CD4-positive, alpha-beta T cell treated with Interleukin-17A for 4 hours (primary cell): ENCODE results near the gene AHR.

ENCODE experiments used
- DNase-seq: peaks from one replicate; pipeline ENCODE4 v3.0.0-alpha.2; 2020; ENCODE audit warnings: mixed read lengths

The AHR gene

GRCh38 chr7:17298102-17298839 is at the start of gene AHR:
AHR (plus strand) TSS chr7:17298652; CDS start chr7:17299265, 613 bp downstream.
- peak; percentile 93 for DNase-seq

- DNase-seq: no peak
These were observed 44.6 kb upstream of the AHR start for GRCh38 chr7:17253885-17254284.

- DNase-seq: no peak
These were observed 42.5 kb upstream of the AHR start for GRCh38 chr7:17255926-17256325.

- DNase-seq: no peak
These were observed 42.1 kb upstream of the AHR start for GRCh38 chr7:17256375-17256774.

- no peak for DNase-seq
These were observed 31.9 kb upstream of the AHR start for GRCh38 chr7:17266565-17266964.

GRCh38 chr7:17269341-17270221 is 28.9 kb upstream of the AHR start:
- no peak for DNase-seq

GRCh38 chr7:17274551-17275245 is 23.8 kb upstream of the AHR start:
- DNase-seq: peak; percentile 33

GRCh38 chr7:17275749-17276671 is 22.4 kb upstream of the AHR start:
- DNase-seq: no peak

GRCh38 chr7:17279061-17279460 is 19.4 kb upstream of the AHR start:
- no peak for DNase-seq

- DNase-seq: no peak
These were observed 9.3 kb upstream of the AHR start for GRCh38 chr7:17289074-17289645.

GRCh38 chr7:17292843-17293242 is 5.6 kb upstream of the AHR start:
- DNase-seq: no peak

- DNase-seq: no peak
These were observed 5.0 kb upstream of the AHR start for GRCh38 chr7:17293481-17293880.

GRCh38 chr7:17297243-17297642 is 1.2 kb upstream of the AHR start:
- DNase-seq: no peak

GRCh38 chr7:17298840-17299482 is 509 bp downstream of the AHR start:
- DNase-seq: peak; percentile 71

- DNase-seq: peak; percentile 15
These were observed 1.1 kb downstream of the AHR start for GRCh38 chr7:17299483-17299991.

- DNase-seq: no peak
These were observed 1.6 kb downstream of the AHR start for GRCh38 chr7:17300012-17300411.

- DNase-seq: no peak
These were observed 2.0 kb downstream of the AHR start for GRCh38 chr7:17300437-17300836.

- peak; percentile 74 for DNase-seq
These were observed 3.3 kb downstream of the AHR start for GRCh38 chr7:17301471-17302456.

GRCh38 chr7:17302575-17303142 is 4.2 kb downstream of the AHR start:
- DNase-seq: no peak

- DNase-seq: peak; percentile 46
These were observed 6.5 kb downstream of the AHR start for GRCh38 chr7:17304926-17305325.
